NB4 (cell line): ENCODE measurements around the gene WDR45B.

Source experiments
- DNase-seq: peaks from one replicate; pipeline ENCODE4 v3.0.0; 2010; ENCODE audit warnings: low read depth
- H3K4me3 ChIP-seq: one replicate; pipeline ENCODE4 v1.5.1; 2011; ENCODE audit warnings: mild to moderate bottlenecking, low read depth, low read length, moderate library complexity
- MYC ChIP-seq: IDR thresholded peaks from 2 replicates; pipeline ENCODE4 v1.6.1; 2011; ENCODE audit warnings: low read depth, low read length
- POLR2A ChIP-seq: IDR thresholded peaks from 2 replicates; pipeline ENCODE4 v1.6.1; 2011; ENCODE audit warnings: mild to moderate bottlenecking; ENCODE audit not compliant: insufficient read length; ENCODE audit errors: extremely low read depth
- TF ChIP-seq, protein P1 (sequence below): IDR thresholded peaks from one replicate; pipeline ENCODE4 v1.5.1; 2012; ENCODE audit warnings: low read depth, low read length
- TF ChIP-seq, protein P2 (sequence below): IDR thresholded peaks from 2 replicates; pipeline ENCODE4 v1.6.1; 2011; ENCODE audit warnings: low read depth, low read length

WDR45B gene

DNA sequence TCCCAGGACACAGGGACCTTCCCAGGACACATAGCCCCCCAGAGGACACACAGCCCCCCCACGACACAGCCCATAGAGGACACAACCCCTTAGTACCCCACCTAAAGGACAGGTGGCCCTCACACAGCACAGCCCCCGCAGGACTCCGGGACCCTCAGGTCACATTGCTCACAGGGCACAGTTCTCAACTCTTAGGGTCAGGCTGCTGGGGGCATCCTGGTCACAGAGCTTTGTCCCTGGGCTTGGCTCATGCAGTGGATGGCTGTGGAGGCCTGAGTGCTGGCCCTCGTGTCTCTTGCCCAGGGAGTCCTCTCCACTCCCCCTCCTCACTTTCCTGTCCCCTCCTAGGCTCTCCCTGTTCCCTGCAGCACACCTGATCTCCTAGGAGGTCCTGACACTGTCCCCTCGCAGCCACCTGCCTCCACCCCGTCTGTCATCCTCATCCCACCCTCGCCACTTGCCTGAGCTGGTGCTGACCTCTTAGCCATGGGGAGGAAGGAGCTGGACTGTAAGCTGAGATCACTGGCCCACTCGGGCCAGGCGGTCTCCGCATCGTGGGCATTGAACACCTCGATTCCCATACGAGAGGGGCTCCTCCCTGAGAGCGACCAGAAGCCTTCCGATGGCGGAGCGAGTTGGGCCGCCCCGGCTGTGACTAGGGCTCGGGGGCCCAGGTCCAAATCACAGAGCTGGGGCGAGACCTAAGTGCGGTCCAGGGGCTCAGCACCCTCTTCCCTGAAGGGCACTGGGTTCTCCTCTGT is 1.4 kb upstream of the WDR45B start:
- DNase-seq: no peak
- no peak overlapping the region for H3K4me3 ChIP-seq
- TF ChIP-seq, protein P1, sequence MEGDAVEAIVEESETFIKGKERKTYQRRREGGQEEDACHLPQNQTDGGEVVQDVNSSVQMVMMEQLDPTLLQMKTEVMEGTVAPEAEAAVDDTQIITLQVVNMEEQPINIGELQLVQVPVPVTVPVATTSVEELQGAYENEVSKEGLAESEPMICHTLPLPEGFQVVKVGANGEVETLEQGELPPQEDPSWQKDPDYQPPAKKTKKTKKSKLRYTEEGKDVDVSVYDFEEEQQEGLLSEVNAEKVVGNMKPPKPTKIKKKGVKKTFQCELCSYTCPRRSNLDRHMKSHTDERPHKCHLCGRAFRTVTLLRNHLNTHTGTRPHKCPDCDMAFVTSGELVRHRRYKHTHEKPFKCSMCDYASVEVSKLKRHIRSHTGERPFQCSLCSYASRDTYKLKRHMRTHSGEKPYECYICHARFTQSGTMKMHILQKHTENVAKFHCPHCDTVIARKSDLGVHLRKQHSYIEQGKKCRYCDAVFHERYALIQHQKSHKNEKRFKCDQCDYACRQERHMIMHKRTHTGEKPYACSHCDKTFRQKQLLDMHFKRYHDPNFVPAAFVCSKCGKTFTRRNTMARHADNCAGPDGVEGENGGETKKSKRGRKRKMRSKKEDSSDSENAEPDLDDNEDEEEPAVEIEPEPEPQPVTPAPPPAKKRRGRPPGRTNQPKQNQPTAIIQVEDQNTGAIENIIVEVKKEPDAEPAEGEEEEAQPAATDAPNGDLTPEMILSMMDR: no peak
- TF ChIP-seq POLR2A: no peak
- TF ChIP-seq, protein P2, sequence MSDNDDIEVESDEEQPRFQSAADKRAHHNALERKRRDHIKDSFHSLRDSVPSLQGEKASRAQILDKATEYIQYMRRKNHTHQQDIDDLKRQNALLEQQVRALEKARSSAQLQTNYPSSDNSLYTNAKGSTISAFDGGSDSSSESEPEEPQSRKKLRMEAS: no peak
- TF ChIP-seq MYC: no peak

DNA sequence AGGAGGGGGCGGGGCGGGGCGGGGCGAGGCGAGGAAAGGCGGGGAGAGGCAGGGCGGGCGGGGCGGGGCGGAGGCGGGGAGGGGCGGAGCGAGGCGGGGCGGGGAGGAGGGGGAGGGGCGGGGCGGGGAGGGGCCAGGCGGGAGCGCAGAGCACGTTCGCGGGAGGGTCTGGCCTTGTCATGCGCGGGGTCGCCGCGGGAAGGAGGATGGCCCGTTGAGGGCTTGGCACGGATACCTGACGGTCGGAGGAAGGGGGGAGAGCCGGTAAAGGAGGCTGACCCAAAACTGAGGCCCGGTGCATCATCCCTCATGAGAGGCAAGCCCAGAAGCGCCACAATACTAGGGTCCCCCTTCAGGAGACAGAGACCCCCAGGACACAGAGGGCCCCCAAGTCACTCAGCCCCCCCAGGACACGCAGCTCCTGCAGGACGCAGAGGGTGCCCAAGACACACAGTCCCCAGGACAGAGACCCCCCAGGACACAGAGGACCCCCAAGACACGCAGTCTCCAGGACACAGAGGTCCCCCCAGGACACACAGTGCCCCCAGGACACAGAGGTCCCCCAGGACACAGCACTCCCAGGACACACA is 593 bp upstream of the WDR45B start:
- peak overlapping the region; percentile 21 for H3K4me3 ChIP-seq
- TF ChIP-seq, protein P1: no peak
- TF ChIP-seq POLR2A: no peak
- no peak for TF ChIP-seq MYC
- DNase-seq: peak; percentile 48

DNA sequence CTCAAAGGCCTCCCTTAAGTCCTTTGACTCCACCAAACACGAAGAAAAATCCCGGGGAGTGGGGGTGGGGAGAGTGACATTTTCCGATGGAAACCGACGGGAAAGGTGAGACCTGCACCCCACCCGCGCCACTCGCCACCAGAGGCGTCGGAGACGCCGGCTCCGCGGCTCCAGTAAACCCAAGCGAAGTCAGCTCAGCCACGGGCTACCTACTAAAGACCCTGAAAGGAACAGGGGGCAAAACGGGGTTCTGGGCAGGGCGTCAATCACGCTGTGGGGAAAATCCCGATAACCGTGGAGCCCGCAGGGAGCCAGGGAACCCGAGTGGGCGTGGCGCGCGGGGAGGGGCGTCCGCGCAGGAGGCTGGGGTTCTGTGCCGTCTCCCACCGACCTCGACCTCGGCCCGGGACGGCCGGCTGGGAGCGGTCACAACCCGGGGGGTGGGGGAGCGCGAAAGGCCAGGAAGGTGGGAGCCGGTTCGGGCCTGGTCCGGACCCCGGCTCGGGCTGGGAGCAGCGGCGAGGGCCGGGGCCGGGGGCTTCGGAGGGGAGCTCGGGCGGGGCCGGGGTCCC is 565 bp downstream of the WDR45B start:
- TF ChIP-seq POLR2A (no peak), MYC (0 out of 2 replicates have a peak, but pooled peaks have one; percentile 10)
- TF ChIP-seq, protein P1: no peak
- TF ChIP-seq, protein P2: no peak
- peak overlapping the region; percentile 86 for H3K4me3 ChIP-seq
- DNase-seq: peak; percentile 32

DNA sequence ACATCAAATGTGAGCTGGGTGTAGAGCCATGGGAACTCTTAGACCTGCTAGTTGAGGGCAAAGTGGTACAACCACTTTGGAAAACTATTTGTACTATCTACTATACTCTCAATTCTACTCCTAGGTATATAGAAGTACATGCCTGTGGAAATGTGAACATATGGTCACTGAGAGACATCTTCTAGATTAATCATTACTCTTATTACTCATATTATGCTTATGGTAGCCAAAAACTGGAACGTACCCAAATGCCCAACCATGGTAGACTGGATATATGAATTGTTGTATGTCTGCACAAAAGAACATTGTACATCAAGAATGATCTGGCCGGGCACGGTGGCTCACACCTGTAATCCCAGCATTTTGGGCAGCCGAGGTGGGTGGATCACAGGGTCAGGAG is 2.7 kb downstream of the WDR45B start:
- no peak for DNase-seq
- no peak for TF ChIP-seq POLR2A
- TF ChIP-seq, protein P1: no peak
- TF ChIP-seq MYC: no peak
- TF ChIP-seq, protein P2: no peak
- no peak overlapping the region for H3K4me3 ChIP-seq

DNA sequence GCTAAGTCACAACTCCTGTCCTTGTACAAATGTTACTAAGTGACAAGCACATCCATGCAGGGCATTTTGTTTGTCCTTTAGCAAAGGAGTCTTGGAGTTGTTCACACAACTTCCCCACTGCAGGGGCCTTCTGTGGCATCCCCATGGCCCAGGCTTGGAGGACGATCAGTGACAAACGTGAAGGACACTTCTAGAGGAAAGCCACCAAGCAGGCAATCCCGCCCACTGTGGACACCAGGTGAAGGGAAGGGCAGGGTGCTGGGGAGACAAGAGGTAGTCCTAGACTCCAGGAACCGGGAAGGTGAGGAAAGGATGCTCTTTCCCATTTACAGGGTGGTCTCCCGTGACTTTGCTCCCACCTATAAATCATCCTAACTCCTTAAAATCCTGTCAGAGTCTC is 4.1 kb downstream of the WDR45B start:
- no peak overlapping the region for H3K4me3 ChIP-seq
- no peak for DNase-seq
- no peak for TF ChIP-seq POLR2A

DNA sequence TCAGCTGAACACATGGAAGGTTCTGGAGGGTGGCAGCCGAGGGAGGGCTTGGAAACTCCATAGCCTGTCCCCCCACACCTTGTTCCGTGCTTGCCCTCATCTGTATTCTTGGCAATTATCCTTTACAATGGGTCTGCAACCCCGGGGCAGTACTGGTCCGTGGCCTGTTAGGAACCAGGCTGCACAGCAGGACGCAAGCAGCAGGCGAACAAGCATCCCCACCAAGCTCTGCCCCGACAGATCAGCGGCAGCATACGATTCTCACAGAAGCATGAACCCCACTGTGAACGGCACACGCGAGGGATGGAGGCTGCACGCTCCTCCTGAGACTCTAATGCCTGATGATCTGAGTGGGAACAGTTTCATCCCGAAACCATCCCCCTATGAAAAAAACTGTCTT is 6.2 kb downstream of the WDR45B start:
- TF ChIP-seq MYC (no peak), POLR2A (no peak)
- TF ChIP-seq, protein P1: no peak
- TF ChIP-seq, protein P2: no peak
- DNase-seq: no peak
- H3K4me3 ChIP-seq: no peak overlapping the region
